ENCODE measurements around the gene COX5A.
"Not testable (repeated sequence)": the region's sequence is repeated elsewhere in the genome, so short reads cannot be mapped to it uniquely, and the experiment has no call there.

Gene COX5A

DNA sequence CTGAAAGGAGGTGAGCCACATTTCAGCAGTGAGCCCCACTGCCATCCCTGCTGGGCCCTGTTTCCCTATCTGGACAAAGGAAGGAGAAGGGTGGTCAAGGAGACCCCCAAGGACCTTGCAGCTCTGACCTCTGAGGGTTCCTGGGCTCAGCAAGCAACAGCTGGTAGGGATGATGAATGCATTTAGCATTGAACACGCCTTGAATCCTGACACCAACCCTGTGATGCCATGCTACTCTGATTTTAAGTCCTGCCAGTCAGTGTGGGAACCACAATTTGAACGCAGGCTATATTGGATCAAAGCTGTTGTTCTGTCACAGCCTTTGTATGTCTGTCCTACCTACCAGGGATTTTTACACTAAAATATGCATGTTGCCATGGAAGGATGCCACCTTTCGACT, 41.6 kb downstream of the COX5A start:
- no peak for DNase-seq

GRCh38 chr15:74895830-74896229, 42.0 kb downstream of the COX5A start:
- DNase-seq: no peak

DNA sequence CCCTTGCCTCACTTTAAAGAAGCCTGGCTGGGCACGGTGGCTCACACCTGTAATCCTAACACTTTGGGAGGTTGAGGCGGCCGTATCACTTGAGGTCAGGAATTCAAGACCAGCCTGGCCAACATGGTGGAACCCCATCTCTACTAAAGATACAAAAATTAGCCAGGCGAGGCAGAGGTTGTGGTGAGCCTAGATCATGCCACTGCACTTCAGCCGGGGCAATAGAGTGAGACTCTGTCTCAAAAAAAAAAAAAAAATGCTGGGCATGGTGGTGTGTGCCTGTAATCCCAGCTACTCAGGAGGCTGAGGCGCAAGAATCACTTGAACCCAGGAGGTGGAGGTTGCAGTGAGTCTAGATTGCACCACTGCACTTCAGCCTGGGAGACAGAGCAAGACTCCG, 43.5 kb downstream of the COX5A start:
- DNase-seq: not testable (repeated sequence)

GRCh38 chr15:74893627-74894026, 44.2 kb downstream of the COX5A start:
- no peak for DNase-seq

GRCh38 chr15:74892931-74893330, 44.9 kb downstream of the COX5A start:
- DNase-seq: no peak

DNA sequence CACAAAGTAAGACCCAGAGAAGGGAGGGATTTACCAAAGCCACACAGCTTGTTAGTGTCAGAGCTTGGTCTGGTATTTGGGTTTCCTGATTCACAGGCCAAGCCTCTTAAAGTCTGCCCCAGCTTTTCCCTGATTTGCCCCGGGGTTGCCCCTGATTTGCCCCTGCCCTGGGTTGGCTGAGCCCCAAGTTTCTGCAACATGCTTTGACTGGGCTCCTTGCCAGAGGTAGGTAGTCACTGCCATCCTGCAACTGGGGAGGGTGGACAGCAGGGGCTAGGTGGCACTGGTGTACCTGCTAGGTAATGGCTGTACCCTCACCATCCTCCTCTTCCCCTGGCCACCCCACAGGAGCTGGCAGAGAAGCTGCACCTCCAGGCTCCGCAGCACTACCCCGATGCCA, 45.6 kb downstream of the COX5A start:
- DNase-seq: no peak

DNA sequence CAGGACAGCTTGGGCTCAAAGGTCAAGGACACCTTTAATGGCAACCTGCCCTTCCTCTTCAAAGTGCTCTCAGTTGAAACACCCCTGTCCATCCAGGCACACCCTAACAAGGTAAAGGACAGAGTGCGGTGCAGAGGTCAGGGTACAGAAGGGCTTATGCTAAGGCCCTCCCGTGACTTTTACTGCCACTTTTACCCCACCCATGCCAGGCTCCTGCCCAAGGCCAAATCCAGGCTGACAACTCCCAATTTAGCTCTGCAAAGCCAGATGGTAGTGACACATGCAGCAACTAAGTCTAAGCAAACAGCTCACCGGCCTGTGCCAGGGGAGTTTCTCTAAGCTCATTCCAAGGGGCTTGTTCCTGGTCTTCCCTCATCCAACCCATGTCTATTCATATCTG, 46.4 kb downstream of the COX5A start:
- DNase-seq: no peak

DNA sequence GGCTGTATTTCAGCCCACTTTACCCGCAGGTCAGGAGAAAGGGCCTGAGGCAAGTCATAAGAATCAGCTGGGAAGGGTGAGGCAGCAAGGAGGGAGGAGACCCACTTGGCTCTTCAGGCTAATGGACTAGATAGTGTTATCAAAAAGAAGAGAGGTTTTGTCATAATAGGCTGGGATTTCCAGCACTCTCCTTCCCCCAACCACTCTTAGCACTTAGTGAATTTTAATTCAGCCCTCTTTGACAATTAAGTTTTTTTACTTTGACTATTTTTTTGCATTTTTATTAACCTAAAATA, 47.3 kb downstream of the COX5A start:
- no peak for DNase-seq

GRCh38 chr15:74889883-74890664, 47.8 kb downstream of the COX5A start, which contains the start of gene MPI:
Gene MPI (plus strand): TSS chr15:74890042. CDS start chr15:74890074, 32 bp downstream.
- DNase-seq: peak; percentile 44 to 74

DNA sequence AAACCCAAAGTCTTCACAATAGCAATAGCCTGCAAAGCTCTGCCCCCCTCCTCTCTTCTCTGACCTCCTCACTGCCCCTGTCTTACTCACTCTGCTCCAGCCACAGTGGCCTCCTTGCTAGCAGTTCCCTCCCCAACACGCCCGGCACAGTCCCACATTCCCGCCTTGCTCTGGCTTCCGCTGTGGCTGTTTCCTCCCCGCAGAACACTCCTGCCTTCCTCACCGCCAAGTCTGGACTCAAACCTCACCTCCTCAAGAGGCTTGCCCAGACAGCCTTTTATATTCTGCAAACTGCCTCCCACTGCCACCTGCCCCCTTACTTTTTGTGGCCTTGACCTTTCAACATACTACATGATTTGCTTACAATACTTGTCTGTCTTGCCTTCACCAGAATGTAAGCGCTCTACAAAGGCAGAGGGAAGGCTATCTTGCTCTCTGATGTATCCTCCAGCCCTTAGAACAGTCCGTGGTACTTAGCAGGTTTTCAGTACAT, 48.4 kb downstream of the COX5A start:
- no peak for DNase-seq

GRCh38 chr15:74888716-74889115, 49.2 kb downstream of the COX5A start:
- no peak for DNase-seq

DNA sequence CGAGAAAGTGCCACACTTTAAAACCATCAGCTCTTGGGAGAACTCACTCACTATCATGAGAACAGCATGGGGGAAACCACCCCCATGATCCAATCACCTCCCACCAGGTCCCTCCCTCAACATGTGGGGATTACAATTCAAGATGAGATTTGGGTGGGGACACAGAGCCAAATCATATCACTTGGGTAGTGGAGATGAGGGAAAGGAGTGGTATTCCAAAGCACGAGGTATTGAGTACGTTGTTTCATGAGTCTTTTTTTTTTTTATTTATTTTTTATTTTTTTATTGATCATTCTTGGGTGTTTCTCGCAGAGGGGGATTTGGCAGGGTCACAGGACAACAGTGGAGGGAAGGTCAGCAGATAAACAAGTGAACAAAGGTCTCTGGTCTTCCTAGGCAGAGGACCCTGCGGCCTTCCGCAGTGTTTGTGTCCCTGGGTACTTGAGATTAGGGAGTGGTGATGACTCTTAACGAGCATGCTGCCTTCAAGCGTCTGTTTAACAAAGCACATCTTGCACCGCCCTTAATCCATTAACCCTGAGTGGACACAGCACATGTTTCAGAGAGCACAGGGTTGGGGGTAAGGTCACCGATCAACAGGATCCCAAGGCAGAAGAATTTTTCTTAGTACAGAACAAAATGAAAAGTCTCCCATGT, 50.2 kb downstream of the COX5A start:
- DNase-seq: not testable (repeated sequence)

DNA sequence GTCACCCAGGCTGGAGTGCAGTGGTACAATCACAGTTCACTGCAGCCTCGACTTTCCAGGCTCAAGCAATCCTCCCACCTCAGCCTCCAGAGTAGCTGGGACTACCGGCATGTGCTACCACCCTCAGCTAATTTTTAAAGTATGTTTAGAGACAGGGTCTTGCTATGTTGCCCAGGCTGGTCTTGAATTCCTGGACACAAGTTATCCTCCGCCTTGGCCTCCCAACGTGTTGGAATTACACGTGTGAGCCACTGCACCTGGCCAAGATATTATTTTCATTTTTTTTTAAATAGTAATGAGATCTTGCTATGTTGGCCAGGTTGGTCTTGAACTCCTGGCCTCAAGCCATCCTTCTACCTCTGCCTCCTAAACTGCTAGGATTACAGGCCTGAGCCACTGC, 52.4 kb downstream of the COX5A start:
- DNase-seq: no peak

- no peak for DNase-seq
Observed at GRCh38 chr15:74884428-74885223, 53.2 kb downstream of the COX5A start.

GRCh38 chr15:74882528-74882927, 55.3 kb downstream of the COX5A start:
- DNase-seq: no peak

- no peak for DNase-seq
Observed at GRCh38 chr15:74878273-74878672, 59.6 kb downstream of the COX5A start.

- no peak for DNase-seq
Observed at GRCh38 chr15:74873756-74874424, 64.0 kb downstream of the COX5A start.

DNA sequence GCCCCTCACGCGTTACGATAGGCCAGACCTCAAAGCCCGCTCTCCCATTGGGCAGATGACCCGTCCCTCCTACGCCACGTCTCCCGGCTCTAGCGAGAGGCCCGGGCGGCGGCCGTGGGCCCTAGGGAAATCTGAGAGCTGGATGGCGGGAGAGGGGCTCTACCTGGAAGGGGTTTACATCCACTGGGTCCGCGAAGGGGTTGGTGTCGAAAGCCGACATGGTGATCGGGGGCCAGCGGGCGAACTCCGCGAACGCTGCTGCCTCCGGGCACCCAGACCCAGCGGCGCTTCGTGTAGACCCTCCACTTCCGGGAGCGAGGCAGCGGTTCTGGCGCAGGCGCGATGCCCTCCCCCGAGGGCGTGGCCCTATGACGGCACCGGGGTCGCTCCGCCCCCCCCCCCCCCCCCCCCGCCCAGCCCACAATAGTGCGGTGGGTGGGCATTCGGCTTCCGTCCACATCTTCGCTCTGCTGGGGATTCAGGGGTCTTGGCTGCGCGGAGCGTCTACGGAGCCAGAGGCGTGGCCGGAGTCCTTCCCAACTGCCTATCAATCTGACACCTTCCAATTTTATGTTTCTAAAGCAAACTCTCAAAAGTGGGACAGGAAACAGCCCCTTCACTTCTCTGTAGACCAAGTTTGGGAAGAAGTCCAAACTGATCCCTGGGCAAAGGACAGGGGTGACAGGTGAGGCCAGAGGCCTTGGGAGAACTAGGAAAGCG, 64.7 kb downstream of the COX5A start, which contains the start of gene SCAMP2:
Gene SCAMP2, minus strand, starts transcription at position 330 of the 720 bp plus-strand sequence. Its CDS starts 110 bp downstream, at position 220.
- DNase-seq: peak; percentile 84 to 96

DNA sequence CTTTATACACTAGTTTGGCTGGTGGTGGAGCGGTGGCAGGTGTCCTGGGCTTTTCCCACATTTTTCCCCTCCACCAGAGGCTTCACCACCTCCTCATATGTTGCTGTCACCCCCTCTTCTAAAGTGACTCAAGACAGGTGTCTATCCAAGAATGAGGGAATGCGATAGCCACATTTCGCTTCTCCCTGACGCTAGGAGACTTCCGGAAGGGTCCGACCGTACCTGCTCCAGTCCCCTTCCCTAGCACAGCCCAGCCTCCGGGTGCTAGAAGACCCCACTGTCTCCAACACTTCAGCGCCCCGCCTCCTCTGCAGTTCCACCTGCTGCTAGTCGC, 65.2 kb downstream of the COX5A start:
- no peak for DNase-seq

- DNase-seq: no peak
Observed at GRCh38 chr15:74870436-74871215, 67.2 kb downstream of the COX5A start.
